ENCODE results near the gene ETV6. TPM values are rescaled to one million over a fixed set of nuclear protein-coding genes. Genes with fewer than 3 reads are reported as not detected.

The ETV6 gene
- polyA plus RNA-seq, 1 donor (not counting 4 experiments of a cell fraction or from before 2014, with no cell fraction given): 5.3 TPM

- Histone ChIP-seq H3K36me3 (ENCODE audit: control insufficient read depth in 2 of 2, extremely low read depth in 1 of 2, insufficient read depth in 2 of 2, low read length in 2 of 2) (no peaks in the 10 kb centered on the region), H3K9ac (ENCODE audit: control insufficient read depth, extremely low read depth, insufficient read depth, low read length) (no peak overlapping the region), H2AFZ (ENCODE audit: control insufficient read depth, low read length) (no peak overlapping the region), H3K9me1 (ENCODE audit: control insufficient read depth, extremely low read depth, insufficient read depth, low read length) (no peaks in the 10 kb centered on the region), H3K4me1 (ENCODE audit: control insufficient read depth, extremely low read depth, insufficient read depth, low read length) (peaks cover 24% of the 10 kb centered on the region), H3K9me3 (ENCODE audit: control insufficient read depth, low read depth, low read length) (no peaks in the 10 kb centered on the region), H3K27me3 (ENCODE audit: control insufficient read depth, extremely low read depth, insufficient read depth, low read length) (no peaks in the 10 kb centered on the region), H4K20me1 (ENCODE audit: control insufficient read depth, extremely low read depth, insufficient read depth, low read length) (no peaks in the 10 kb centered on the region), H3K4me2 (ENCODE audit: control insufficient read depth, extremely low read depth, insufficient read depth, low read depth, low read length) (peak overlapping the region; percentile 96), H3K4me3 (ENCODE audit: control insufficient read depth in 2 of 3, extremely low read depth in 1 of 3, insufficient read depth in 2 of 3, low read depth in 1 of 3, low read length in 3 of 3) (peak overlapping the region in 2 of 3 experiments; percentile 2 to 79), H3K79me2 (ENCODE audit: control insufficient read depth, insufficient read depth, low read length) (peaks cover 61% of the 10 kb centered on the region), H3K27ac (ENCODE audit: control insufficient read depth, insufficient read depth, low read length) (no peak overlapping the region)
- dilution Hi-C loops (cut with MboI; ENCODE audit: extremely low pct_ligation_motif_present, low sequenced_read_pairs): no loop called here
- no peak for FAIRE-seq
- DNase-seq (ENCODE audit: low read depth, low spot score): no peak
- TF ChIP-seq EZH2 (IDR thresholded peaks at IDR 0.05; ENCODE audit: low read length): no peak
- no peak for TF ChIP-seq CTCF (optimal IDR thresholded peaks at IDR 0.05 in 1 of 3, IDR thresholded peaks at IDR 0.05 in 1 of 3, conservative IDR thresholded peaks at IDR 0.05 in 1 of 3; ENCODE audit: extremely low read depth in 1 of 3, insufficient read depth in 2 of 3, low read length in 3 of 3)
Measured at GRCh38 chr12:11651785-11652184, 2.3 kb downstream of the ETV6 start.

- no peaks in the 10 kb centered on the region for H3K9me1 ChIP-seq (ENCODE audit: control insufficient read depth, extremely low read depth, insufficient read depth, low read length)
- no peak overlapping the region for H2AFZ ChIP-seq (ENCODE audit: control insufficient read depth, low read length)
- H3K36me3 ChIP-seq (ENCODE audit: control insufficient read depth in 2 of 2, extremely low read depth in 1 of 2, insufficient read depth in 2 of 2, low read length in 2 of 2): no peaks in the 10 kb centered on the region
- no peaks in the 10 kb centered on the region for H4K20me1 ChIP-seq (ENCODE audit: control insufficient read depth, extremely low read depth, insufficient read depth, low read length)
- H3K4me2 ChIP-seq (ENCODE audit: control insufficient read depth, extremely low read depth, insufficient read depth, low read depth, low read length): no peak overlapping the region
- dilution Hi-C loops (cut with MboI; ENCODE audit: extremely low pct_ligation_motif_present, low sequenced_read_pairs): no loop called here
- no peak overlapping the region for H3K4me3 ChIP-seq (ENCODE audit: control insufficient read depth in 2 of 3, extremely low read depth in 1 of 3, insufficient read depth in 2 of 3, low read depth in 1 of 3, low read length in 3 of 3)
- H3K79me2 ChIP-seq (ENCODE audit: control insufficient read depth, insufficient read depth, low read length): peaks cover 66% of the 10 kb centered on the region
- H3K27me3 ChIP-seq (ENCODE audit: control insufficient read depth, extremely low read depth, insufficient read depth, low read length): no peaks in the 10 kb centered on the region
- DNase-seq (ENCODE audit: low read depth, low spot score) (no peak), FAIRE-seq (no peak)
- TF ChIP-seq CTCF (optimal IDR thresholded peaks at IDR 0.05 in 1 of 3, IDR thresholded peaks at IDR 0.05 in 1 of 3, conservative IDR thresholded peaks at IDR 0.05 in 1 of 3; ENCODE audit: extremely low read depth in 1 of 3, insufficient read depth in 2 of 3, low read length in 3 of 3): no peak
- TF ChIP-seq EZH2 (IDR thresholded peaks at IDR 0.05; ENCODE audit: low read length): no peak
- H3K9me3 ChIP-seq (ENCODE audit: control insufficient read depth, low read depth, low read length): no peaks in the 10 kb centered on the region
- H3K9ac ChIP-seq (ENCODE audit: control insufficient read depth, extremely low read depth, insufficient read depth, low read length): no peak overlapping the region
- peaks cover 24% of the 10 kb centered on the region for H3K4me1 ChIP-seq (ENCODE audit: control insufficient read depth, extremely low read depth, insufficient read depth, low read length)
- H3K27ac ChIP-seq (ENCODE audit: control insufficient read depth, insufficient read depth, low read length): no peak overlapping the region
Measured at GRCh38 chr12:11652351-11653040, 3.0 kb downstream of the ETV6 start.
